GM19395 (cell line): ENCODE data around the gene OR51B5.
"Not testable (repeated sequence)": the region's sequence is repeated elsewhere in the genome, so short reads cannot be mapped to it uniquely, and the experiment has no call there.

Experiments
- ATAC-seq: cut with Tn5 transposase; IDR thresholded peaks from one replicate; pipeline ENCODE4 v1.9.1; 2021; ENCODE audit warnings: mild to moderate bottlenecking, moderate library complexity; ENCODE audit not compliant: unreplicated experiment

OR51B5 gene

GRCh38 chr11:5343474-5344335 is at the start of gene OR51B5:
Gene OR51B5, minus strand, starts transcription at chr11:5343524. Its CDS starts 0 bp downstream, at chr11:5343524.
- ATAC-seq, result no peak

GRCh38 chr11:5390210-5390609 is 46.9 kb upstream of the OR51B5 start:
- ATAC-seq, result no peak

GRCh38 chr11:5384335-5384734 is 41.0 kb upstream of the OR51B5 start:
- no peak for ATAC-seq

GRCh38 chr11:5383576-5383975 is 40.3 kb upstream of the OR51B5 start, which contains the start of gene OR51M1:
Gene OR51M1, plus strand, starts transcription at chr11:5383812. Its CDS starts 5,587 bp downstream, at chr11:5389399.
- no peak for ATAC-seq

- peak; percentile 98 for ATAC-seq
These were observed 37.5 kb upstream of the OR51B5 start for GRCh38 chr11:5380740-5381342.

GRCh38 chr11:5369789-5370188 is 26.5 kb upstream of the OR51B5 start:
- peak; percentile 47 for ATAC-seq

- ATAC-seq, result peak; percentile 70
These were observed 25.2 kb upstream of the OR51B5 start for GRCh38 chr11:5368502-5369043.

- ATAC-seq, result no peak
These were observed 24.2 kb upstream of the OR51B5 start for GRCh38 chr11:5367448-5368074.

- ATAC-seq, result no peak
These were observed 23.5 kb upstream of the OR51B5 start for GRCh38 chr11:5366856-5367255.

GRCh38 chr11:5366365-5366764 is 23.0 kb upstream of the OR51B5 start:
- ATAC-seq, result not testable (repeated sequence)

GRCh38 chr11:5364214-5364613 is 20.9 kb upstream of the OR51B5 start:
- no peak for ATAC-seq

GRCh38 chr11:5363679-5364078 is 20.4 kb upstream of the OR51B5 start:
- ATAC-seq, result no peak

- ATAC-seq, result no peak
These were observed 18.8 kb upstream of the OR51B5 start for GRCh38 chr11:5362017-5362625.

GRCh38 chr11:5356031-5356430 is 12.7 kb upstream of the OR51B5 start:
- not testable (repeated sequence) for ATAC-seq

GRCh38 chr11:5351208-5351607 is 7.9 kb upstream of the OR51B5 start, which contains the start of gene OR51B6:
Gene OR51B6, plus strand, starts transcription at chr11:5351508. Its CDS starts 0 bp downstream, at chr11:5351508.
- ATAC-seq, result no peak

GRCh38 chr11:5349550-5349949 is 6.2 kb upstream of the OR51B5 start:
- no peak for ATAC-seq

- no peak for ATAC-seq
These were observed 5.3 kb upstream of the OR51B5 start for GRCh38 chr11:5348551-5349194.

GRCh38 chr11:5345831-5346230 is 2.5 kb upstream of the OR51B5 start:
- no peak for ATAC-seq

GRCh38 chr11:5339771-5340322 is 3.5 kb downstream of the OR51B5 start:
- peak; percentile 82 for ATAC-seq

- ATAC-seq, result not testable (repeated sequence)
These were observed 6.1 kb downstream of the OR51B5 start for GRCh38 chr11:5337253-5337652.
